H1 (cell line): ENCODE measurements around the gene UMAD1. TPM values are rescaled to one million over a fixed set of nuclear protein-coding genes. Genes with fewer than 3 reads are reported as not detected.

Experiments
- KDM1A ChIP-seq: fragments of 200-600, 300-600 bp; sonication (generic); IDR thresholded peaks from 2 replicates; pipeline ENCODE4 v1.7.1; 2016; ENCODE audit warnings: mild to moderate bottlenecking, low read length, borderline replicate concordance
- RBBP5 ChIP-seq: IDR thresholded peaks from 2 replicates; pipeline ENCODE4 v1.7.1; 2012; ENCODE audit warnings: low read depth, mild to moderate bottlenecking, inconsistent platforms, low read length, moderate library complexity, borderline replicate concordance
- SRF ChIP-seq: IDR thresholded peaks from 2 replicates; pipeline ENCODE4 v1.6.1; 2011; ENCODE audit warnings: mild to moderate bottlenecking, low read depth, low read length, moderate library complexity
- TAF7 ChIP-seq: optimal IDR thresholded peaks from 2 replicates; pipeline ENCODE3; 2011; ENCODE audit warnings: low read depth, mild to moderate bottlenecking, inconsistent platforms, low read length, moderate library complexity, borderline replicate concordance
- polyA plus RNA-seq, 7 experiments: library from polyadenylated mRNA; depleted of rRNA in 3 of 7; stranded (reverse) in 5 of 7; unstranded in 2 of 7; fragments of >200 nt in 5 of 7; fragments of 200-250 nt in 2 of 7; gene quantifications; 1 replicate in 5 of 7; 2 replicates in 1 of 7; 4 replicates in 1 of 7; pipeline versions ENCODE4 v1.2.1 to v1.2.3, GENCODE V29; 2011 to 2013; ENCODE audit warnings: missing spikeins in 2 of 7, mixed read lengths in 2 of 7
- total RNA-seq: library from RNA; stranded (reverse); fragmentation: NEBNext Ultra II Directional; extraction: Animal tissue kit (Norgen Biotek cat#: 25700); gene quantifications from 2 replicates; pipeline ENCODE4 v1.2.1, GENCODE V29; 2021
- TF ChIP-seq, protein P1 (sequence below): IDR thresholded peaks from 2 replicates; pipeline ENCODE4 v1.6.1; 2011; ENCODE audit warnings: low read length, improper control_type of control experiment
- TF ChIP-seq, protein P2 (sequence below): IDR thresholded peaks from 2 replicates; pipeline ENCODE4 v1.6.1; 2012; ENCODE audit warnings: inconsistent platforms

UMAD1 gene
- total and polyA plus RNA-seq, 2 of the 8 experiments (the other 6 are each of a cell fraction or from before 2014, with no cell fraction given): 10.4 to 12.3 TPM

DNA sequence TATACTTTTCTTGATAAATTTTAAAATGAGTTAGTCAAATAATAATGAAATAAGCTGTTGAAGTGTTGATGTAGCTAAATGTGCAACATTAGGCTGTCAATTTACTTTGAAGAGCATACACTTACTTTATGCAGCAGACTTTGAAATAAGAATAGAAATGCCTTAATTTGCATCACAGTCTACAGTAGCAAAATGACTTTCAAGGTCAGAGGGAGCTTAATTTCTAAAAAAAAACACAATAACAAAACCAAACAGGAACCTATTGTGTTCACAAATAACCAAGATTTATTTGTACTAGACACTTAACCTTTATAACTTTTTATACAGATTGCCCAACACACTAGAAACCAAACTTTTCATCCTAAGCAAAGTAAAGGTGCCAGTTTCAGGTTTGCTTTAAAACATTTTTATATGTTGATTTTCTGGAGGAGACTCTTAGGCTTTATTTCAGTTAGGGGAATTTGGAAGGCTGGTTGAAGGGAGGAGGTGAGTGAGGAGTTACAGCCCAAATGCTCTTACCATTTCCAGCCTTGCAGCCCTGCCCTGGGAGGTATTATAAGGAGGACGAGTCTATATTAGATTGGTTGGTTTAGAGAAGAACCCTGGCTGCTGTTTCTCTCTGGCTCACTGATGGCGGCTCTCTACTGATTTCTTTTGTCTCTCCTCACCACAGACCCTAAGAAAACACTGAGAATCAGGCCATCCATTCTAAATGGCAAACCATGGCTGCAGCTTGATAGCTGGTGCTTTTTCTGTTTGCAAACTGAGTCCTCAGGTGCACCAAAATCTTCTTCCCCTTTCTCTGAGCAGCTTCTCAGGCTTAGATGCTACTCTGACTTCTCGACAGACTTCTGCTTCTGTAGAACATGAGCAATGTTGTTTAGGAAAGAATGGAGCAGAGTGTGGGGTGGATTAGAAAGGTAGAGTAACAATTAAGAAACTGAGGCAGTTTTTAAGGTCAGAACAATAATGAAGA lies 133.1 kb downstream of the UMAD1 start (continued):
- TF ChIP-seq RBBP5 (no peak), KDM1A (no peak), TAF7 (no peak), SRF (no peak)
- TF ChIP-seq, protein P1, sequence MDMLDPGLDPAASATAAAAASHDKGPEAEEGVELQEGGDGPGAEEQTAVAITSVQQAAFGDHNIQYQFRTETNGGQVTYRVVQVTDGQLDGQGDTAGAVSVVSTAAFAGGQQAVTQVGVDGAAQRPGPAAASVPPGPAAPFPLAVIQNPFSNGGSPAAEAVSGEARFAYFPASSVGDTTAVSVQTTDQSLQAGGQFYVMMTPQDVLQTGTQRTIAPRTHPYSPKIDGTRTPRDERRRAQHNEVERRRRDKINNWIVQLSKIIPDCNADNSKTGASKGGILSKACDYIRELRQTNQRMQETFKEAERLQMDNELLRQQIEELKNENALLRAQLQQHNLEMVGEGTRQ: no peak
- TF ChIP-seq, protein P2, sequence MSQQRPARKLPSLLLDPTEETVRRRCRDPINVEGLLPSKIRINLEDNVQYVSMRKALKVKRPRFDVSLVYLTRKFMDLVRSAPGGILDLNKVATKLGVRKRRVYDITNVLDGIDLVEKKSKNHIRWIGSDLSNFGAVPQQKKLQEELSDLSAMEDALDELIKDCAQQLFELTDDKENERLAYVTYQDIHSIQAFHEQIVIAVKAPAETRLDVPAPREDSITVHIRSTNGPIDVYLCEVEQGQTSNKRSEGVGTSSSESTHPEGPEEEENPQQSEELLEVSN: no peak
